Fibroblast of peridontal ligament (primary cell): ENCODE results near the gene TTC39C.
"Not testable (repeated sequence)": the region's sequence is repeated elsewhere in the genome, so short reads cannot be mapped to it uniquely, and the experiment has no call there.

Experiments
- DNase-seq: peaks from one replicate; pipeline ENCODE4 v3.0.0-alpha.2; 2010; ENCODE audit errors: extremely low read depth

Gene TTC39C

DNA sequence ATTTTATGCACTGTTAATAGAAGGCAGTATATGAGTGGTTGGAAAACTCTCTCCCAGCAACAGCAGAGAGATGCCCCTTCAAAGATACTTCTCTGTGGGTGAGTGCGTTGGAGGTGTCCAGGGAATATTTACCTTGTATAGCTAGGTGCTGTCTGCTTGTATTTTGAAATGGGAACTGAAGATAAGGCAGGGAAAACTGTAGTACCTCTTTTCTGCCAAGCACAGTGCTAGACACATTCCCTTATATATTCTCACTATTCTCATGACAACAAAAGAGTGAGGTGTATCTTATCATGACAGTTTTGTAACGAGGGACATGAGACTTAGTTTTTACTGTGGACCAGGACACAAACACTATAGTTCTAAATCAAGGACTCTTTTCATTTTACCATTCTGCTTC, 2.1 kb downstream of the TTC39C start:
- no peak for DNase-seq

DNA sequence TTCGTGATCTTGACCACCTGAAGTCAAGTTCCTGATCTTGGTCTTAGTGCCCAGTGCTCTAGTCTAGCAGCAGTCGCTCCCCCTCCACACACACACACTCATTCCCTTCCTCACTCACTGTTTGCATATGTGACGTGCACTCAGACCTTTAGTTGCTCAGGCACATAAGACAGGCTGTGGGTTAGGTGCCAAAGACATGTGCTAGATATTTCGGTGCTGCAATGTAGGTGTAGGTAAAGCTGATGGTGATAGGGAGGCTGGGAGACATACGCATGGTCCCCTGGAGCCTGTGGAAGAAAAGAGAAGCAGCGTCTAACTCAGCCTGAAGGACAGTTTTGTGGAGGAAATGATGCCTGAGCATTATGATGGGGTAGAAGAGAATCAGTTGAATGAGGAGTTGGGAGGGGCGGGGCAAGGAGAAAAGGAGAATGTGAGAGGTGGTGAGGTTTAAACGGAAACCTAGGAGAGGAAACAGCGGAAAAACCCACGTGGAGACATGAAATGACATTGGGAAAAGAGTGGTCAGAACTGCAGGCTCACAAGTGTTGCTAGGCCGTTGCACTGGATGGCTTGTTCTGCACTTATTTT, 3.8 kb downstream of the TTC39C start:
- DNase-seq, result no peak

GRCh38 chr18:24019641-24020331, 5.2 kb downstream of the TTC39C start:
- DNase-seq, result peak; percentile 11

DNA sequence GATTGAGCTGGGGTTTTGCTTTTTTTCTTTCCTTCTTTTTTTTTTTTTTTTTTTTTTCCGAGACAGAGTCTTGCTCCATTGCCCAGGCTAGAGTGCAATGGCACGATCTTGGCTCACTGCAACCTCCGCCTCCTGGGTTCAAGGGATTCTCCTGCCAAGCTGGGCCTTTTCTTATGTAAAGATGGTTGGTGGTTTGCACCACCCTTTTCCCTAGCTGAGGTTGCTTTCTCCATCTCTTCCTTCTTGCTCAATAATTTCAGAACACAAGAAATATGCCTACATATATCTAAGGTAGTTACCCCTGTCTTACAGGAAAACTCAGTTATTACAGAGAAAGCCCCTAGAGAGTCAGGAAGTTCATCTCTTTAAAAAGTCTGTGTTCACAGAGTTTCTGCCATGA, 7.0 kb downstream of the TTC39C start:
- DNase-seq, result no peak

GRCh38 chr18:24022161-24022560, 7.6 kb downstream of the TTC39C start:
- peak; percentile 55 for DNase-seq

DNA sequence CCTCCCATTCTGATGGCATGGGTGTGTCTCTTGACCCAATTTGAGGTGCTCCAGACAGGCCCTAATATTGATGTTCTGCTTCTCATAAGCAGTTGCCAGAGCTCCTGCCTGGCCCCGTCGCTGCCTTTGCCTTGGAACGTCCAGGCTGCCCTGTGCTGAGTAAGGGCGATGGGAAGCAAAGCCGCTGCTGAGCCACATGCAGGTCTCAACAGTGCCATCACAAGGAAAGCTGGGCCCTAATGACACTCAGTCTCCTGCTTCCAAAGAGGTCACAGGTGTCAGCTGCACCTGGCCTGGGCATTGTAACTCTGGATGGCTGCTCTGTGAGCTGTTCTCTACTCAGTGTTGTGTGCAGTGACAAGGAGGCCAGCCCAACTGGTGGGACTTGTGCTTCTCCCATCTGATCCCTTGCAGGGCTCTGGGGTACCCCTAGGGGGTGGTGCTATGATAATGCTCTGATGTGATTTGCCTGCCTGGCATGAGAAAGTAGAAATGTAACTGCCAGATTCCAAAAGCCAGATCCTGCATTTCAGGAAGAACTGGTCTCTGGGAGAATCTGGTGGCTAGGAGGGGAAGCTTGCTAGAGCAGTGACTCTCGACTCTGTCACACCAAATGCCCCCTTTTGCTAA, 8.7 kb downstream of the TTC39C start:
- no peak for DNase-seq

- DNase-seq, result no peak
Observed at GRCh38 chr18:24024425-24024824, 9.9 kb downstream of the TTC39C start.

DNA sequence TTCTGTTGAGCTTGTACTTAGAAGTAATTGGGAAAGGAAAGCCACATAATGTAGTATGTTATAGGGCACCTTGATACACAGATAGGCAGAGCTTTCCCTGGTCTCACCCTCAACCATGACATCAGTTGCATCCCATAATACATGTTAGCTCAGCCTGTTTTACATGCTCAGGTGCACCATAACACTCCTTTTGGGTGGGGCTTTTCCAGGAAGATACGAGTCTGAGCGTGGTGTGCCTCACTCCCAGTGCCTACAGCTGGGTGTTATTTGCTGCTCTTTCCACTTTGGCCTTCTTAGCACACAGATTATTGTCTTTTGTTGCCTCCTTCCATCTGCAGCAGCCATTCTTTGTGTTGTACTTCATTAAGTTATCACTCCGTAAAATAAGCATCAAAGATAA, 11.9 kb downstream of the TTC39C start:
- DNase-seq, result no peak

DNA sequence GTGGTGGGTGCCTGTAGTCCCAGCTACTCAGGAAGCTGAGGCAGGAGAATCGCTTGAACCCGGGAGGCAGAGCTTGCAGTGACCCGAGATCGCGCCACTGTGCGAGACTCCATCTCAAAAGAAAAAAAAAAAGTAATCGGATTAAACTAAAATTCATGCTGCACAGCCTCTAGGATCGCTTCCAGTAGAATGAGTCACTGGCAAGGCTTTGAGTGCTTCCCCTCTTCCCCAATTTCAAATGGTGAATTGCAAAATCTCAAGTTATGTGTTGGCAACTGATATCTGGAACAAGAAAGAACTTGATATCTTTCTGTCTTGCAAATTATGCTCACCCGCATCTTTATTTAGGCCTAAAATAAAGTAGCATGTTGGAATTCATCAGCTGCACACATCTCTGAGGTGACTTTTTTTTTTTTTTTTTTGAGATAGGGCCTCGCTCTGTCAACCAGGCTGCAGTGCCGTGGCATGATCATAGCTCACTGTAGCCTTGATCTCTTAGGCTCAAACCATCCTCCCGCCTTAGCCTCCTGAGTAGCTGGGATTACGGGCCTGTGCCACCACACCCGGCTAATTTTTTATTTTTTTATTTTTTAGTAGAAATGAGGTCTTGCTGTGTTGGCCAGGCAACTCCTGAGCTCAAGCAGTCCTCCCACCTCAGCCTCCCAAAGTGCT, 12.7 kb downstream of the TTC39C start:
- peak; percentile 98 for DNase-seq

- DNase-seq, result not testable (repeated sequence)
Observed at GRCh38 chr18:24028946-24029345, 14.4 kb downstream of the TTC39C start.

- no peak for DNase-seq
Observed at GRCh38 chr18:24031318-24031717, 16.8 kb downstream of the TTC39C start.

DNA sequence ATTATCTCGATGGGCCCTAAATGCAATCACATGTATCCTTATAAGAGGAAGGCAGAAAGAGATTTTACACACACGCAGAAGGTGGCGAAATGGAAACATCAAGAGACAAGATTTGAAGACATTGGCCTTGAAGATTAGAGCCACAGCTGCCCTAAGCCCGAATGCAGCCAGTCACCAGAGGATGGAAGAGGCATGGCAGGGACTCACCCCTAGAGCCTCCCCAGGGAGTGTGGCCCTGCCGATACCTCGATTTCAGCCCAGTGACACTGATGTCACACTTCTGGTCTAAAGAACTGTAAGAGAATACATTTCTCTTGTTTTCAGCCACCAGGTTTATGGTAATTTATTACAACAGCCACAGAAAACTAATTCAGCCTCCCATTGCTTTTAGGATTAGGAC, 17.4 kb downstream of the TTC39C start:
- no peak for DNase-seq

DNA sequence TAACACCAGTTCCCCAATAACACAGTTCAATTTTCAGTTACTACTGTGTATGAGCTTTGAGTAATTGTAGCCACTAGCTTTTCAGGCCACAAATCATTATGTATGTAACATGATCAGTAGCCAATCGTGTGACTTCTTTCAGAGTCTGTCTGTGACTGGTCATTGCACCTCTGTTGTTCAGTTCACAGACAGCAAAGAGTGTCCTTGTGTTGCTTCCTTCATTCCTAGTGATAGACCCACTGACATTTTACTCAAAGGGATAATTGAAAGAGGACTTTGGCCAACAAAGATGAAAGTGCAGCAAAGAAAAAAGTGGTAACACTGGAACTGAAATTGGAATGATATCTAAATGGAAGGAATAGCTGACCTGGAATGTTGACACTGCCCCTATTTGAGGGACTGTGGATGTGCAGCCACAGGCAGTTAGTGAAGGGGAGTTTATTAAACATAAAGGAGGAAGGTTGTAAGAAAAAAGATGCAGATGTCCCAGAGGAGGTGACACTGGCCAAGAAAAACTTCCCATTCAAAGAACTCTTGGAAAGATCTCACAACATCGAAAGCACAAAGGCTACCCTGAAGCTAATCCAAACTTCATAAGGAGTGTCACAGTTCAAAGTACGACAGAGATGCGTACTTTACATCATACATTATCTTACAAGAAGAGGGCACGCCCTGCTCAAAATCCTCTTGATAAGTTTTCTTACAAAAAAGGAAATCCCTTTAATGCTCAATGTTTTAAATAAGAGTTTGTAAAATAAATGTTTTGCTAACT, 19.3 kb downstream of the TTC39C start:
- peak; percentile 7 for DNase-seq

- DNase-seq, result no peak
Observed at GRCh38 chr18:24035316-24035715, 20.8 kb downstream of the TTC39C start.

GRCh38 chr18:24039671-24040070, 25.1 kb downstream of the TTC39C start:
- DNase-seq, result no peak

DNA sequence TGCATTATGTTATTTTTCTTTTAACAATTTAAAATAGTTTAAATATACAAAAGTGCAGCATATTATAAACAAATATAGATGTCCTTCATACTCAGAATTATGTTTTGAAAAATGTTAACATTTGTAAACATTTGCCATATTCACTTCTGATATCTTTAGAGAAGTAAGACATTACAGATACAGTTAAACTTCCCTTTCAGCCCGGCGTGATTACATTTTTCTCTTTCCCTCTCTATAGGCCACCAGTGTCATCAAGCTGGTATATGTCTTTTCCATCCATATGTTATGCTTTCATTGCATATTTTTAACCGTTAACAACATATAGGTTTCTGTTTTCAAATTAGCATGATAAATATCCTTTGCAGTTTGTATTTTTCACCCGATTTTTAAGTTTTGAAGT, 27.1 kb downstream of the TTC39C start:
- DNase-seq, result no peak

- no peak for DNase-seq
Observed at GRCh38 chr18:24043403-24043802, 28.8 kb downstream of the TTC39C start.

GRCh38 chr18:24048261-24048660, 33.7 kb downstream of the TTC39C start:
- DNase-seq, result no peak

GRCh38 chr18:24049142-24049541, 34.6 kb downstream of the TTC39C start:
- DNase-seq, result no peak

GRCh38 chr18:24051031-24051947, 36.7 kb downstream of the TTC39C start:
- DNase-seq, result peak; percentile 22

- no peak for DNase-seq
Observed at GRCh38 chr18:24052053-24052452, 37.5 kb downstream of the TTC39C start.
